ENCODE results near the gene TADA2B. TPM values are rescaled to one million over a fixed set of nuclear protein-coding genes. Genes with fewer than 3 reads are reported as not detected.

Gene TADA2B
- total and polyA plus RNA-seq, 9 of the 15 experiments (the other 6 are each of a cell fraction or from before 2014, with no cell fraction given): 0.55 to 12.2 (median 7.5) TPM

- TF ChIP-seq SRF (CRISPR knock-in tag; IDR thresholded peaks at IDR 0.05) (peak in 1 of 2 experiments; percentile 50; a peak in 1 of 4 replicates), ZNF324 (CRISPR knock-in tag; IDR thresholded peaks at IDR 0.05) (no peak), CXXC5 (CRISPR knock-in tag; IDR thresholded peaks at IDR 0.05) (peak; percentile 46; the same call in 1 of the 2 replicates), IRF9 (tag; IDR thresholded peaks at IDR 0.05) (no peak), CEBPG (CRISPR knock-in tag; IDR thresholded peaks at IDR 0.05) (no peak), CEBPG (tag; conservative IDR thresholded peaks at IDR 0.05 in 1 of 2, IDR thresholded peaks at IDR 0.05 in 1 of 2) (no peak), COPS2 (conservative IDR thresholded peaks at IDR 0.05) (no peak), CHD7 (IDR thresholded peaks at IDR 0.05; ENCODE audit: low read depth, low read length) (no peak)
Observed at GRCh38 chr4:7103031-7103606, 59.9 kb downstream of the TADA2B start (continued).

Measured in K562 (cell line).